GM21717 (cell line): ENCODE results near the gene SLX4.
"Not testable (repeated sequence)": the region's sequence is repeated elsewhere in the genome, so short reads cannot be mapped to it uniquely, and the experiment has no call there.

Experiments used
- ATAC-seq: cut with Tn5 transposase; IDR thresholded peaks from one replicate; pipeline ENCODE4 v1.9.1; 2021; ENCODE audit warnings: mild to moderate bottlenecking, moderate library complexity; ENCODE audit not compliant: unreplicated experiment

SLX4 gene

GRCh38 chr16:3641801-3642396 lies 30.5 kb upstream of the SLX4 start:
- no peak for ATAC-seq

GRCh38 chr16:3640632-3641501 lies 29.5 kb upstream of the SLX4 start:
- ATAC-seq, result no peak

- no peak for ATAC-seq
Measured at GRCh38 chr16:3640207-3640606, 28.8 kb upstream of the SLX4 start.

- ATAC-seq, result no peak
Measured at GRCh38 chr16:3638916-3639644, 27.7 kb upstream of the SLX4 start.

GRCh38 chr16:3637371-3637923 lies 26.0 kb upstream of the SLX4 start:
- no peak for ATAC-seq

- ATAC-seq, result no peak
Measured at GRCh38 chr16:3625911-3626732, 14.7 kb upstream of the SLX4 start.

GRCh38 chr16:3625331-3625730 lies 13.9 kb upstream of the SLX4 start:
- no peak for ATAC-seq

GRCh38 chr16:3623642-3624041 lies 12.2 kb upstream of the SLX4 start:
- ATAC-seq, result no peak

GRCh38 chr16:3618769-3619141 lies 7.3 kb upstream of the SLX4 start:
- ATAC-seq, result no peak

- ATAC-seq, result no peak
Measured at GRCh38 chr16:3612510-3613466, 1.4 kb upstream of the SLX4 start.

GRCh38 chr16:3610698-3611145 lies 684 bp downstream of the SLX4 start:
- ATAC-seq, result no peak

GRCh38 chr16:3609895-3610697 lies 1.3 kb downstream of the SLX4 start:
- ATAC-seq, result no peak

- ATAC-seq, result not testable (repeated sequence)
Measured at GRCh38 chr16:3608976-3609375, 2.4 kb downstream of the SLX4 start.

- no peak for ATAC-seq
Measured at GRCh38 chr16:3608069-3608468, 3.3 kb downstream of the SLX4 start.

GRCh38 chr16:3607634-3608033 lies 3.8 kb downstream of the SLX4 start:
- ATAC-seq, result no peak

GRCh38 chr16:3607161-3607560 lies 4.2 kb downstream of the SLX4 start:
- no peak for ATAC-seq

GRCh38 chr16:3606441-3606840 lies 5.0 kb downstream of the SLX4 start:
- no peak for ATAC-seq

GRCh38 chr16:3602320-3602653 lies 9.1 kb downstream of the SLX4 start:
- no peak for ATAC-seq
